Activated B cell treated with CpG ODN at 0.5 μM for 24 hours (primary cell): Measurements from ENCODE around the gene RB1. TPM values are rescaled to one million over a fixed set of nuclear protein-coding genes. Genes with fewer than 3 reads are reported as not detected.

ENCODE experiments used
- ATAC-seq: fragments of 200-7000 bp; cut with Tn5 transposase; one replicate; pipeline ENCODE4 v1.10.0; 2021; ENCODE audit warnings: low read depth, mild to moderate bottlenecking, moderate library complexity
- CTCF ChIA-PET: fragments of 350-600 bp; sonication (Branson Sonifier 250); formaldehyde crosslinking; loops from one replicate; lab custom pipeline; 2021; ENCODE audit warnings: antibody characterized with exemption; lab: Charles Lee
- POLR2A ChIA-PET: fragments of 350-600 bp; sonication (Branson Sonifier 250); formaldehyde crosslinking; loops from one replicate; lab custom pipeline; 2021; ENCODE audit warnings: antibody characterized with exemption; lab: Charles Lee
- DNase-seq: peaks from one replicate; pipeline ENCODE4 v3.0.0; 2022
- H3K27ac Mint-ChIP-seq: one replicate; pipeline ENCODE4 v1.8.0; 2020; ENCODE audit warnings: mixed read lengths
- H3K27me3 Mint-ChIP-seq: one replicate; pipeline ENCODE4 v1.8.0; 2021; ENCODE audit warnings: mixed read lengths
- H3K36me3 Mint-ChIP-seq: one replicate; pipeline ENCODE4 v1.8.0; 2021; ENCODE audit warnings: low read depth, mixed read lengths
- H3K4me1 Mint-ChIP-seq: one replicate; pipeline ENCODE4 v1.8.0; 2021; ENCODE audit warnings: mixed read lengths
- H3K4me3 Mint-ChIP-seq: one replicate; pipeline ENCODE4 v1.8.0; 2020; ENCODE audit warnings: mild to moderate bottlenecking, mixed read lengths
- H3K9me3 Mint-ChIP-seq: one replicate; pipeline ENCODE4 v1.8.0; 2020; ENCODE audit warnings: mixed read lengths
- intact Hi-C: fragments of 100-400 bp; cut with micrococcal nuclease; formaldehyde crosslinking; loops from one replicate; pipeline ENCODE4 v1.15.1; 2024
- total RNA-seq: library from RNA; stranded (reverse); gene quantifications from 2 replicates; pipeline ENCODE4 v1.2.3, GENCODE V29; 2022
- TF ChIP-seq, protein P1 (sequence below): fragments of 200-600 bp; IDR thresholded peaks from one replicate; pipeline ENCODE4 v1.8.0; 2022; ENCODE audit warnings: antibody characterized with exemption, mild to moderate bottlenecking

RB1 gene
- total RNA-seq, 1 donor from 2014 or later = 70.5 TPM

DNA sequence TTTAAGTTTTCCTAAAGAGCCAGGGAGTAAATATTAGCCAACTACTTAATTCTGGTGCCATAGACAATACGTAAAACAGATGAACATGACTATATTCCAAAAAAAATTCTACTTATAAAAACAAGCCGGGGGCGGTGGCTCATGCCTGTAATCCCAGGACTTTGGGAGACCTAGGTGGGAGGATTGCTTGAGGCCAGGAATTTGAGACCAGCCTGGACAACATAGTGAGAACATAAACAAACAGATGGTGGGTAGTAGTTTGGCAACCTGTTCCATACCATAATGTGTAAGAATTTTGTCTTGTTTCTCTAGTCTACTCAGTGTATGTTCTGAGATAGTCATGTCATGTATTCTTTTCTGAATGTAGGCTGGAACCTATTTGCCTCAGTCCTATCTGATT is 45.1 kb upstream of the RB1 start:
- Mint-ChIP-seq H3K27me3 (no peaks in the 10 kb centered on the region), H3K9me3 (no peaks in the 10 kb centered on the region), H3K36me3 (peaks cover 85% of the 10 kb centered on the region), H3K27ac (no peak overlapping the region), H3K4me1 (peaks cover 12% of the 10 kb centered on the region), H3K4me3 (no peak overlapping the region)
- DNase-seq (no peak), ATAC-seq (no peak)
- intact Hi-C loops = no loop called here
- CTCF ChIA-PET = no interaction called here
- POLR2A ChIA-PET = no interaction called here
- TF ChIP-seq, protein P1, sequence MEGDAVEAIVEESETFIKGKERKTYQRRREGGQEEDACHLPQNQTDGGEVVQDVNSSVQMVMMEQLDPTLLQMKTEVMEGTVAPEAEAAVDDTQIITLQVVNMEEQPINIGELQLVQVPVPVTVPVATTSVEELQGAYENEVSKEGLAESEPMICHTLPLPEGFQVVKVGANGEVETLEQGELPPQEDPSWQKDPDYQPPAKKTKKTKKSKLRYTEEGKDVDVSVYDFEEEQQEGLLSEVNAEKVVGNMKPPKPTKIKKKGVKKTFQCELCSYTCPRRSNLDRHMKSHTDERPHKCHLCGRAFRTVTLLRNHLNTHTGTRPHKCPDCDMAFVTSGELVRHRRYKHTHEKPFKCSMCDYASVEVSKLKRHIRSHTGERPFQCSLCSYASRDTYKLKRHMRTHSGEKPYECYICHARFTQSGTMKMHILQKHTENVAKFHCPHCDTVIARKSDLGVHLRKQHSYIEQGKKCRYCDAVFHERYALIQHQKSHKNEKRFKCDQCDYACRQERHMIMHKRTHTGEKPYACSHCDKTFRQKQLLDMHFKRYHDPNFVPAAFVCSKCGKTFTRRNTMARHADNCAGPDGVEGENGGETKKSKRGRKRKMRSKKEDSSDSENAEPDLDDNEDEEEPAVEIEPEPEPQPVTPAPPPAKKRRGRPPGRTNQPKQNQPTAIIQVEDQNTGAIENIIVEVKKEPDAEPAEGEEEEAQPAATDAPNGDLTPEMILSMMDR = no peak

DNA sequence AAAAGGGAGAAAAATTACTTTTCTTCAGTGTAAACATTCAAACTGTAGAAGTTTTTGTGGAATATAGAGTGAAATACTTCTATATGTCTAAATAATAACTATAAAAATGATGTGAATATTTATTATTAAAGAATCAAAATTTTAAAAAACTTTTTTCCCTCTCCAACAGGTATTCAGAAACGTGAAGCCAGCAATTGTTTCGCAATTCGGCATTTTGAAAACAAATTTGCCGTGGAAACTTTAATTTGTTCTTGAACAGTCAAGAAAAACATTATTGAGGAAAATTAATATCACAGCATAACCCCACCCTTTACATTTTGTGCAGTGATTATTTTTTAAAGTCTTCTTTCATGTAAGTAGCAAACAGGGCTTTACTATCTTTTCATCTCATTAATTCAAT is 42.6 kb upstream of the RB1 start:
- Mint-ChIP-seq H3K36me3 (peaks cover 66% of the 10 kb centered on the region), H3K4me1 (peaks cover 37% of the 10 kb centered on the region), H3K27ac (no peak overlapping the region), H3K27me3 (no peaks in the 10 kb centered on the region), H3K4me3 (no peak overlapping the region), H3K9me3 (no peaks in the 10 kb centered on the region)
- ATAC-seq (no peak), DNase-seq (no peak)
- ChIA-PET POLR2A (no interaction called here), CTCF (no interaction called here)
- intact Hi-C loops = no loop called here
- TF ChIP-seq, protein P1 = no peak

DNA sequence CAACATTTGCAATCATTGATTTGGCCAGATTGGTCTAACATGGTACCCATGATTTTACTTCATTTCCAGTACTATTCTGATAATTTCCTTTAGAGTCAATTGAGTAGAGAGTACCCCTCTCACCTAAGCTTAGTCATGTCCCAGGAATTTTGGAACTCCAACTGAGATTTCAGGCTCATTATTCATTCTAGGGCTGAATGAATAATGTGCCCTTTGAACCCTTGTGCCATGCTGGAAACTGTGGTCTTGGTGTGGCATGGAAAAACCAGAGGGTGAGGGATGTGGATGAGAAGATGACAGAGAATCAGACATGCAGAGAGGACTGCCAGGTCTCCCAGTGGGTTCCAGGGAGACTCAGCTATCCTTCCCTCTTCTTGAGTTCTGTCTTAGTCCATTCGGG is 40.4 kb upstream of the RB1 start:
- peaks cover 47% of the 10 kb centered on the region for H3K36me3 Mint-ChIP-seq
- no peaks in the 10 kb centered on the region for H3K9me3 Mint-ChIP-seq
- no peaks in the 10 kb centered on the region for H3K27me3 Mint-ChIP-seq
- ATAC-seq (no peak), DNase-seq (no peak)
- H3K4me3 Mint-ChIP-seq = no peak overlapping the region
- intact Hi-C loops = no loop called here
- TF ChIP-seq, protein P1 = no peak
- peak overlapping the region; percentile 62 for H3K27ac Mint-ChIP-seq
- ChIA-PET CTCF (no interaction called here), POLR2A (interaction anchor here (1.4 to 2.3 kb wide), 2 partner anchors 39 to 41 kb away, joined by 6 to 7 read pairs; partner anchors contain the start of gene RB1)
- peaks cover 50% of the 10 kb centered on the region for H3K4me1 Mint-ChIP-seq

DNA sequence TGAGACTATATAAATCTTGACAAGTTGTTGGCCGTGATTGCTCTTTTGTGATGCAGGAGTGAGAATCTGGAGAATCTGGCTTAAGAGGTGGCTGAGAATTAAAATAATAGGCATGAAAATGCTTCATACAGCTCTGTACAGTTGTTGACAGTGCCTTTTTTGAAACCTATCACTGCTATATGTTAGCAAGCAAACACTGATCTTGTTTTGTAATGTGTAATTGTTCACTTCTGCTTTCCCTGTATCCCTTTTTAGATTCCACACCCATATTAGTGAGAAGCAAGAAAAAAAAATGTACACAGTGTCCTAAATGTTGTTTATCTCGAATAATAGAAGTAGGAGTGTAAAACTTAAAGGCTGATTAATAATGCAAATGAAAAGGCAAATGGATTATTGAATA is 39.5 kb upstream of the RB1 start:
- CTCF ChIA-PET = interaction anchor here (1.2 to 1.8 kb wide), 2 partner anchors 9 to 137 kb away, joined by 3 to 5 read pairs; no protein-coding TSS in a partner anchor
- Mint-ChIP-seq H3K4me3 (peak overlapping the region; percentile 25), H3K27ac (peak overlapping the region; percentile 62), H3K36me3 (peaks cover 42% of the 10 kb centered on the region), H3K27me3 (no peaks in the 10 kb centered on the region), H3K9me3 (no peaks in the 10 kb centered on the region), H3K4me1 (peaks cover 51% of the 10 kb centered on the region)
- TF ChIP-seq, protein P1 = no peak
- DNase-seq = no peak
- POLR2A ChIA-PET = interaction anchor here (1.4 to 3.0 kb wide), 3 partner anchors 38 to 41 kb away, joined by 6 to 23 read pairs (median 7); partner anchors contain the start of gene RB1
- intact Hi-C loops = loop anchor here (2.0 kb wide), 2 partner anchors 15 to 29 kb away; no protein-coding TSS in a partner anchor
- ATAC-seq = no peak

DNA sequence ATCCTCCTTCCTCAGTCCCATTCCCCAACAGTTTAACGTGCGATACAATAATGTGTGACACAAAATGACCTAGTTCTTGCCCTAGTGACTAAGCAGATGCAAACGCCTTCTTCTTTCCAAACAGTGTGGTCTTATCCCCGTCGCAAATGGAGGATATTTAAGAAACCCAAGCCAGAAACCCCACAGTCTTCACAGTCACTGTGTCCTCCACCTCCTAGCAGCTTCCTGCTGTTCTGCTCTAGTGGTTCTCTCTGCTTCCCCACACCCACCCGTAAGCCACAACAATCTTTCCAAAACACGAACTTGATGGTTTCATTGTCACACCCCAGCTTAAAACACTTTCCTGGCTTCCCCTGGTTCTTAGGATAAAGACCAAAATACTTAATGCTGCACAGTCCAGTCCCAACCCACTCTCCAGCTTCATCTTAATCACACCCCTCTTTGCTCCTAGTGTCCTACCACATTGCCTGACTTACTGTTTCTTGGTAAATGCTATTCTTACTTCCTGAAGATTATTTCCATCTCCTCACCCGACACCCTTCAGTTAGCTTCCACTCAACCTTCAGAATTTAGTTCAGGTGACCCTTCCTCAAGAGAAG is 38.2 kb upstream of the RB1 start:
- TF ChIP-seq, protein P1 = no peak
- CTCF ChIA-PET = interaction anchor here (1.0 to 1.8 kb wide), 3 partner anchors 10 to 138 kb away, joined by 3 to 5 read pairs (median 3); partner anchors contain the start of gene ITM2B
- Mint-ChIP-seq H3K4me3 (peak overlapping the region; percentile 75), H3K27ac (peak overlapping the region; percentile 85), H3K4me1 (peaks cover 52% of the 10 kb centered on the region), H3K27me3 (no peaks in the 10 kb centered on the region), H3K36me3 (peaks cover 38% of the 10 kb centered on the region), H3K9me3 (no peaks in the 10 kb centered on the region)
- intact Hi-C loops = loop anchor here (1.0 to 2.0 kb wide), 4 partner anchors 17 to 38 kb away; partner anchors contain the start of gene RB1
- DNase-seq = peak; percentile 23
- POLR2A ChIA-PET = interaction anchor here (0.5 to 3.0 kb wide), 8 partner anchors 10 to 269 kb away, joined by 3 to 23 read pairs (median 6); partner anchors contain the start of gene RB1
- ATAC-seq = peak; percentile 86
